IPS-NIHi7 (cell line): ENCODE measurements around the gene CLEC4E.
"Not testable (repeated sequence)": the region's sequence is repeated elsewhere in the genome, so short reads cannot be mapped to it uniquely, and the experiment has no call there.

ENCODE experiments used
- DNase-seq: peaks from one replicate; pipeline ENCODE4 v3.0.0; 2012; ENCODE audit warnings: mixed read lengths; ENCODE audit errors: extremely low spot score

CLEC4E gene

DNA sequence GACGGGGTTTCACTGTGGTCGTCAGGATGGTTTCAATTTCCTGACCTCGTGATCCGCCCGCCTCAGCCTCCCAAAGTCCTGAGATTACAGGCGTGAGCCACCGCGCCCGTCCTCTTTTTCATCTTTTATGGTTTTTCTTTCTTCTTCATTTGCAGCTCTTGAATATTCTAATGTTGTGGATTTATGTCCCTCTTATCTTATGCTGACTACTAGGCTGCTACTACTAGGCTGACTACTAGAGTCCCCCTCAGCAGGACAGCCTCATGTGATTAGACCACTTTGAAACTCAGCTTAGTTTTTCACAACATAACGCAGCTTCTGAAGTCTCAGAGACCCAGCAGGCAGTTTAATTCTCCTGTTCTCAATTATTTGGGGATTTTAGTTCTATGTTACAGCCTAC, 857 bp upstream of the CLEC4E start:
- no peak for DNase-seq

- DNase-seq: not testable (repeated sequence)
These were observed 2.9 kb downstream of the CLEC4E start for GRCh38 chr12:8537820-8538219.

DNA sequence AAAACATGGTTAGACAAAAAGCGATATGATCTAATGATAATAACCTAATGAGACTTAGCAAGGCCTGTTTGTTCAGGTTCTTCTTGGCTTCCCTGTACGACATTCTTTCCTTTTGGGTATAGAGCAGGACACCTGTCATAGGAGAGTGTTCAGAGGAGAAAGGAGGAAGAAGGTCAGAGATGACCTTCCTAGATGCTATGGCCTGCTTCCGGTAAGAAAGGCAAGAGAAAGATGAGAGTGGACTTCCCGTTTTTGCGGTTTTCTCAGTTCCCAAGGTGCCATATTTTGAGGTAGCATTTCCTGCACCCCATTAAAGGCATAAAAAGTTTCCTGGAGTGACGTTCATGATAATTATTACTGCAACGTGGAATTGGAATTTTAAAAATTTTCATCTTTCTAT, 8.7 kb downstream of the CLEC4E start:
- DNase-seq: no peak

GRCh38 chr12:8527250-8528130, 13.2 kb downstream of the CLEC4E start:
- peak; percentile 30 for DNase-seq

DNA sequence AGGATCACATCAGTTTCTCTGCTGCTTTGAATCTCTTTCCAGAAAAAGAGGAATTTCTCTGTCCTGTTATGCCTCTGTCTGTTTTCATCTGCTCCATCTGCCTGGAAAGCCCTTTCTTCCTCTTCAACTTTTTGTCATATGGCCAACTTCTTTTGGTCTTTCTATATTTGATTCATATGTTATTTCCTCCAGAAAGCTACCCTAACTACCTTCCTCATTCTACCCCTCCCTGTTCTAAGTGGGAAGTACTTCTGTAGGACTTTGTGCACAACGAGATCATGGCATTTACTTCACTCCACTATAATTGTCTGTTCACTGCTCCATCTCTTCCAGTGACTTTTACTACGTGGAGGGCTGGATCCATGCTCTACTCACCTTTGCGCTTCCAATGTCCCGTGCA, 21.5 kb downstream of the CLEC4E start:
- no peak for DNase-seq

DNA sequence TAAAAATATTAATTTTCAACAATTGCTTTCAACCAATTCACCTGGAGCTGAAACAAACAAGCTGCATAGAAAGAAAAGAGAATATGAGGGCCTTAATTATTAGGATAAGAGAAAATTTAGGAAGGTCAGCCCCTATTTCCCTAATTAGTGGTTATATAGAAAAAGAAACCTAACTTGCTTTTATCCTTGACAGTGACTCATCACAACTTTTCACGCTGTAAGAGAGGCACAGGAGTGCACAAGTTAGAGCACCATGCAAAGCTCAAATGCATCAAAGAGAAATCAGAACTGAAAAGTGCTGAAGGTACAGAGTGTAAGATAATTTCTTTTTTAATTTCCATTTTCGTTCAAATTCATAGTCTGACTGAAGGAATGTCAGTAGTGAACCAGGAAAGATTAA, 22.7 kb downstream of the CLEC4E start:
- DNase-seq: no peak

- DNase-seq: no peak
These were observed 27.4 kb downstream of the CLEC4E start, which contains the start of gene CLEC4D for GRCh38 chr12:8513256-8513655. TSS of gene CLEC4D (plus strand) at chr12:8513503. CDS start at chr12:8513733, 230 bp downstream.

GRCh38 chr12:8508910-8509841, 31.5 kb downstream of the CLEC4E start:
- DNase-seq: no peak

- DNase-seq: no peak
These were observed 32.5 kb downstream of the CLEC4E start for GRCh38 chr12:8508223-8508622.

DNA sequence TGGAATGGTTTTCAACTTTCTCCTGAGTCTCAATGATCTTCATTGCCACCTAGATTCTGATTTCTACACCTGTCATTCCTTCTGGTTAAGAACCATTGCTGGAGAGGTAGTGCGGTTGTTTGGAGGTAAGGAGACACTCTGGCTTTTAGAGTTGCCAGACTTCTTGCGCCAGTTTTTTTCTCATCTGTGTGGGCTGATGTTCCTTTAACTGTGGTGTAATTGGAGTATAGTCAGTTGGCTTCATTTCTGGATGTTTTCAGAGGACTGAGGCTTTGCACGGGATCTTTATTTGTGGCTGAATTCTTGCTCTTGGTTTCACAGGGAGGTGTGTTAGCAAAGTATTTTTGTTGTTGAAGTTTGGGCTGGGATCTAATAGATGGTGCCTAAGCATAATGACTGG, 33.1 kb downstream of the CLEC4E start:
- no peak for DNase-seq

- no peak for DNase-seq
These were observed 36.4 kb downstream of the CLEC4E start for GRCh38 chr12:8504351-8504750.

GRCh38 chr12:8501720-8502119, 39.0 kb downstream of the CLEC4E start:
- no peak for DNase-seq

DNA sequence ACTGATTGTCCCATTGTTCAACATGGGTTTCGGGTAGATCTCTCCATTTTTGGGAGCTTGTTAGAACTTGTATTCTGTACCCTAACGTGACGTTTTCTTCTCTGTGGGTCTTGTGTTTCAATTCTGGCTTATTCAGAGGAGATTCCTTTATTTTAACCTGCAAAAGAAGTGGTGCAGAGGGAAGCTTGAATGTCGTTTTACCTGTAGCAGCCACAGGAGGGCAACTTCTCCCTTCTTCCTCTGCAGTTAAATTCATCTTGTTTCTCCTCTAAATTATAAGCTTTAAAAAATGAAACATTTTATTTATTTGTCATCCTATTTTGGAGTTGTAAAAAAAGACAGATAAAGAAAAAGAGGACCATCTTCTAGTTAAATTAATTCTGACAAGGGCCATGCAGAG, 41.1 kb downstream of the CLEC4E start:
- DNase-seq: no peak

DNA sequence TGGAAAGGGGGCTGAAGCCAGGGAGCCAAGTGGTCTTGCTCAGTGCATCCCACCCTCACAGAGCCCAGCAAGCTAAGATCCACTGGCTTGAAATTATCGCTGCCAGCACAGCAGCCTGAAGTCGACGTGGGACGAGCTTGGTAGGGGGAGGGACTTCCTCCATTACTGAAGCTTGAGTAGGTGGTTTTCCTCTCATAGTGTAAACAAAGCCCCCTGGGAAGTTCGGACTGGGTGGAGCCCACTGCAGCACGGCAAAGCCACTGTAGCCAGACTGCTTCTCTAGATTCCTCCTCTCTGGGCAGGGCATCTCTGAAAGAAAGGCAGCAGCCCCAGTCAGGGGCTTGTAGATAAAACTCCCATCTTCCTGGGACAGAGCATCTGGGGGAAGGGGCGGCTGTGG, 44.6 kb downstream of the CLEC4E start:
- DNase-seq: not testable (repeated sequence)

- not testable (repeated sequence) for DNase-seq
These were observed 45.0 kb downstream of the CLEC4E start for GRCh38 chr12:8495671-8496070.

GRCh38 chr12:8493084-8493483, 47.6 kb downstream of the CLEC4E start:
- no peak for DNase-seq

DNA sequence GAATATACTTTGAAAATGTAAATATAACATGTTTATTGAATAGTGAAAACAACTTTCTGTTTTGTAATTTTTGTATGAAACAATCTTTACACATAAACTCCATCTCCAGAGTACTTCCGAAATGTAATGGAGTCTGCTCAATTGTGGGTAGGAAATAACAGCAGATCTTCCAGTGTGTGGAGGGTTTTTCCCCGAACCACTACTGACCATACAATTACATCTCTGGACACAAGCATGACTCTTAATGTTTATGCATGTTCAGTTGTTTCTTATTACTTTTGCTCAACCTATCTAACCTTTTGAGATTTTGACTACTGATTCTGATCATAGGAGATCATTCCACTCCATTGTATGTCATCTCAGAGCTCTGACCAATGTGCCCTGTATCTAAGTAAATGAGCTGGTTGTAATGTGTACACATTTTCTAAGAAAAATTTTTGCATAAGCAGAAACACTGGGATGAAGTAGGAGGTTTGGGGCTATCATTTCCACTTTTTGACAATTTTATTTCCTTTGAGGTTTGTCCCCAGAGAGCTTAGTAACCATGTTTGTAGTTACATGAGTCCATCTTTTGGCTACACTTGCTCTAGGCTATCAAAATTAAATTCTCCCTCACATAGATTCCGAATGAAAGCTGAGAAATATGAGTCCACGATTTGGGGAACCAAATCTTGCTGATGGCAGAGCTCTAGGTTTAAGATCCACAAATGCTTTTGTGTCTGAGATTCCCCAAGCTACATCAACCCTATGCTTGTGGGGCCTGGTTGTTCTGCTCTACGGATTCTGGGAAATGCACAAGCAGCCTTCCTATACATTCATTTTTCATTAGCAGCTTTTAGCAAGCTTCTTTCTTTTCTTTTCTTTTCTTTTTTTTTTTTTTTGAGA, 48.8 kb downstream of the CLEC4E start:
- DNase-seq: no peak
